GM18907 (cell line): ENCODE results near the gene KCND2.
A peak's percentile ranks its signal among the peaks of the same experiment; 100 is the strongest.
"Not testable (repeated sequence)": the region's sequence is repeated elsewhere in the genome, so short reads cannot be mapped to it uniquely, and the experiment has no call there.

ENCODE experiments used
- ATAC-seq: cut with Tn5 transposase; IDR thresholded peaks from one replicate; pipeline ENCODE4 v1.9.1; 2021; ENCODE audit warnings: mild to moderate bottlenecking, moderate library complexity; ENCODE audit not compliant: unreplicated experiment

KCND2 gene

GRCh38 chr7:120578657-120579056, 305.7 kb downstream of the KCND2 start:
- not testable (repeated sequence) for ATAC-seq

GRCh38 chr7:120582916-120583315, 309.9 kb downstream of the KCND2 start:
- no peak for ATAC-seq

- no peak for ATAC-seq
These were observed 311.1 kb downstream of the KCND2 start for GRCh38 chr7:120583899-120584586.

- ATAC-seq, result no peak
These were observed 313.6 kb downstream of the KCND2 start for GRCh38 chr7:120586571-120586970.

- no peak for ATAC-seq
These were observed 314.3 kb downstream of the KCND2 start for GRCh38 chr7:120587243-120587642.

GRCh38 chr7:120588416-120588815, 315.4 kb downstream of the KCND2 start:
- ATAC-seq, result no peak

GRCh38 chr7:120588862-120589261, 315.9 kb downstream of the KCND2 start:
- no peak for ATAC-seq

- no peak for ATAC-seq
These were observed 327.6 kb downstream of the KCND2 start for GRCh38 chr7:120600607-120601006.

- no peak for ATAC-seq
These were observed 330.4 kb downstream of the KCND2 start for GRCh38 chr7:120603366-120603765.

- no peak for ATAC-seq
These were observed 336.3 kb downstream of the KCND2 start for GRCh38 chr7:120609136-120609753.

- no peak for ATAC-seq
These were observed 339.0 kb downstream of the KCND2 start for GRCh38 chr7:120611975-120612374.

GRCh38 chr7:120615703-120616102, 342.7 kb downstream of the KCND2 start:
- peak; percentile 71 for ATAC-seq

- peak; percentile 71 for ATAC-seq
These were observed 344.3 kb downstream of the KCND2 start for GRCh38 chr7:120617275-120617674.

GRCh38 chr7:120628251-120628650, 355.3 kb downstream of the KCND2 start:
- no peak for ATAC-seq

- ATAC-seq, result no peak
These were observed 366.9 kb downstream of the KCND2 start for GRCh38 chr7:120639884-120640283.

GRCh38 chr7:120645966-120646365, 373.0 kb downstream of the KCND2 start:
- no peak for ATAC-seq

GRCh38 chr7:120654241-120654640, 381.3 kb downstream of the KCND2 start:
- no peak for ATAC-seq

GRCh38 chr7:120658516-120658915, 385.5 kb downstream of the KCND2 start:
- no peak for ATAC-seq

- no peak for ATAC-seq
These were observed 389.3 kb downstream of the KCND2 start for GRCh38 chr7:120662291-120662690.

- ATAC-seq, result no peak
These were observed 392.1 kb downstream of the KCND2 start for GRCh38 chr7:120665068-120665467.

- ATAC-seq, result no peak
These were observed 402.1 kb downstream of the KCND2 start for GRCh38 chr7:120675076-120675475.

- ATAC-seq, result no peak
These were observed 404.6 kb downstream of the KCND2 start for GRCh38 chr7:120677535-120677934.

- ATAC-seq, result no peak
These were observed 408.0 kb downstream of the KCND2 start for GRCh38 chr7:120680985-120681384.
